ENCODE data around the gene LSM12. TPM values are rescaled to one million over a fixed set of nuclear protein-coding genes. Genes with fewer than 3 reads are reported as not detected.
A peak's percentile ranks its signal among the peaks of the same experiment; 100 is the strongest.

LSM12 gene
- total RNA-seq, 1 experiment from 2014 or later, result 30.9 TPM

DNA sequence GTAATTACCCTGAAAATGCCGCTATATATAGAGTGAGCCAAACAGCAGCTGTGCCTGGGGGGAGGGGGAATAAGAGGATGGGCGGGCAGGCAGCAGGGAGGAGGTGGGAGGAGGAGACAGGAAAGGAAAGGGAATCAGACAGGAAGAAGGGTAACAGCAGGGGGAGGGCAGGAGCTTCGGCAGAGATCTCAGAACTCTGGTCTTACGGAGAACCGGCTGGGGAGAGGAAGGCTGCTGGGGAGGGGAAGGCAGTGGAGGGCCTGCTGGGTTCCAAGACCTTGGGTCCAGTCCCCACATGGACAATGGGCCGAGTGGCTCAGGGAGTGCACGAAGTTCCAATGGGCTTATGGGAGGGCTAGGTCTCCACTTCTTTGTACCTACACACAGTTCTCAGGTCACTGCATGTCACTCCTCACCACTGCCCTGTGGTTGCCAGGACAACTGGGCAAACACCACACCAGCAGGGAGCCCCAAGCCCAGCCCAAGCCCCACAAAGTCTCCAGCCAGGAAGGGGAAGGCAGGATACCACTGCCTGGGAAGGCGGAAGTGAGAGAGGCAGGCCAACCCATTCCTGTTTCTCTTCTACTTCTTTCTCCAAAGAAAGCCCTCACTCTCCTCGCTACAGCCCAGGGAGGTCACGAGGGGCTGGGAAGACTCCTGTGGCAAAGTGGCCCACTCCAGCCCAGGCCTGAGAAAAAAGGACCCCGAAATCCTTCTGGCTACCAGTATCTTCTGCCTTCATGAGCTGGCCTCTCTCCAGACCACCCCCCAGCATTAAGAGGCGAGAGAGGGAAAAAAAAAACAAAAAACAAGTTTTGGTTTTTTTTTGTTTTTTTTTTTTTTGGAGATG is 29.4 kb upstream of the LSM12 start:
- peak; percentile 92 for DNase-seq (ENCODE audit: low read depth)

DNA sequence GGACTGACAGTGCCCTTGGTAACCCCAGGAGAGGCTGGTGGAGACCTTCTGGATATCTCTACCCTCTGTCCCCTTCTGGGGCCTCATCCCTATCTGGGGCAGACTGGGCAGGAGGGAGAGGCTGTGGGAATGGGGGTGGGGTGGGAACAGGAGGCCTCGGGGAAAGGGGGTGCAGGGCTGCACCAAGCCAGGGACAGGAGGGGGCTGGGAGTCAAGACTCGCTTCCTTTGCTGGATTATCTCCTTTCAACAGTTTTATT is 28.8 kb upstream of the LSM12 start:
- DNase-seq (ENCODE audit: low read depth), result no peak

- DNase-seq (ENCODE audit: low read depth), result no peak
Observed at GRCh38 chr17:44094701-44095387, 28.4 kb upstream of the LSM12 start.

- DNase-seq (ENCODE audit: low read depth), result no peak
Observed at GRCh38 chr17:44093231-44093900, 26.9 kb upstream of the LSM12 start.

GRCh38 chr17:44092051-44092450 is 25.6 kb upstream of the LSM12 start:
- DNase-seq (ENCODE audit: low read depth), result no peak

DNA sequence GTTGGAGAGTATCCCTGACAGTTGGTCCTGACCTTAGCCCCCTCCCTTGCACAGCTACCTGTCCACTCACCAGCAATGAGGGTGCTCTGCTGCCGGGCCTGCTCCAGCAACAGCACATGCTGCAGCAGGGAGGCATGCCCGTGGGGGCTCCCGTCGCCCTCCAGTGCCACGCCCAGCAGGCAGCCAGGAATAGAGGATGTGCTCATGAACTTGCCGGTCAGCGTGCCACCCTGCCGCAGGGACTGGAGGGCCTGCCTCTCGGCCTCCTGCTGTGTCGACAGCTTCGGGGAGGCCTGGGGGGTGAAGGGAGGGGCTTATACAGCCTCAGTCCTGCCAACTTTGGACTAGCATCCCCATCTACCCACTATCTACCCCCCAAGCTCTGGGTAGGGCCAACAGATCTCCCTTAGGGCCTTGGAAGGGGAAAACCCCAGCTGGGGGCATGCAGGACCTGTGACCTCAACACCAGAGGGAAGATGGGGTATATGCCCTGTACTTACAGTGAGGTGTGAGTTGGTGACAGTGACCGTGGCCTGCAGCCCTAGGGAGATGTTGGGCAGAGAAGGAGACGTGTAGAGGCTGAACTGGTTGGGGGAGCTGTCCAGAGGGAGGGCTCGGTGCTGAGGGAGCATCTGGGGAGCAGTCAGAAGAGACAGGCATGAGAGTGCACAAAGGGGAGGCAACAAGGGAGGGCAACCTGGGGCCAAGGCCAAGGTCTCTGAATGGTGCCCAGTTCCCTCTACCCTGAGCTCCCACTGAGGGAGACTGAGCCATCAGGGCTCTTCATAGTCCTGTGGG is 24.9 kb upstream of the LSM12 start:
- DNase-seq (ENCODE audit: low read depth), result no peak

- DNase-seq (ENCODE audit: low read depth), result no peak
Observed at GRCh38 chr17:44088254-44088653, 21.8 kb upstream of the LSM12 start.

- DNase-seq (ENCODE audit: low read depth), result no peak
Observed at GRCh38 chr17:44087319-44087718, 20.8 kb upstream of the LSM12 start.

GRCh38 chr17:44086364-44087311 is 20.2 kb upstream of the LSM12 start:
- DNase-seq (ENCODE audit: low read depth), result peak; percentile 86

DNA sequence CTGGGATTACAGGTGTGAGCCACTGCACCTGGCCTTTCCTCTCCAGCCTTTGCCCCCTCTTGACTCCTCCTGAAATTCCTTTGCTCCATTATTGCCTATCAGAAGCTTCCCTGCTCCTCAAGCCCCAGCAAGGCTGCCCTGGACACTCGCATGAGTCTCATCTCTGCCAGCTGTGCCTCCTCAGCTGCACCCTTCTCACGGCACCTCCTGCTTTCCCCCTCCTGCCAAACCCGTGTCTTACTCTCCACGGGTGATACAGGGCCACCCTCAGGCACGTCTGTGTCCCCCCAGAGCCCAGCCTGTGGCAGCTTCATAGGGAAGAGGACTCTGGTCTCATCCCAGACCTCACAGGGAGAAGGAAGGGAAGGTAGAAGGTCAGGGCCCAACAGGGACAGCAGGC is 19.4 kb upstream of the LSM12 start:
- DNase-seq (ENCODE audit: low read depth), result no peak

GRCh38 chr17:44084921-44085320 is 18.4 kb upstream of the LSM12 start:
- no peak for DNase-seq (ENCODE audit: low read depth)

- no peak for DNase-seq (ENCODE audit: low read depth)
Observed at GRCh38 chr17:44084131-44084538, 17.7 kb upstream of the LSM12 start.

GRCh38 chr17:44083250-44083849 is 16.9 kb upstream of the LSM12 start:
- no peak for DNase-seq (ENCODE audit: low read depth)

- DNase-seq (ENCODE audit: low read depth), result no peak
Observed at GRCh38 chr17:44082256-44082927, 15.9 kb upstream of the LSM12 start.

- peak; percentile 28 for DNase-seq (ENCODE audit: low read depth)
Observed at GRCh38 chr17:44081681-44082080, 15.2 kb upstream of the LSM12 start.

DNA sequence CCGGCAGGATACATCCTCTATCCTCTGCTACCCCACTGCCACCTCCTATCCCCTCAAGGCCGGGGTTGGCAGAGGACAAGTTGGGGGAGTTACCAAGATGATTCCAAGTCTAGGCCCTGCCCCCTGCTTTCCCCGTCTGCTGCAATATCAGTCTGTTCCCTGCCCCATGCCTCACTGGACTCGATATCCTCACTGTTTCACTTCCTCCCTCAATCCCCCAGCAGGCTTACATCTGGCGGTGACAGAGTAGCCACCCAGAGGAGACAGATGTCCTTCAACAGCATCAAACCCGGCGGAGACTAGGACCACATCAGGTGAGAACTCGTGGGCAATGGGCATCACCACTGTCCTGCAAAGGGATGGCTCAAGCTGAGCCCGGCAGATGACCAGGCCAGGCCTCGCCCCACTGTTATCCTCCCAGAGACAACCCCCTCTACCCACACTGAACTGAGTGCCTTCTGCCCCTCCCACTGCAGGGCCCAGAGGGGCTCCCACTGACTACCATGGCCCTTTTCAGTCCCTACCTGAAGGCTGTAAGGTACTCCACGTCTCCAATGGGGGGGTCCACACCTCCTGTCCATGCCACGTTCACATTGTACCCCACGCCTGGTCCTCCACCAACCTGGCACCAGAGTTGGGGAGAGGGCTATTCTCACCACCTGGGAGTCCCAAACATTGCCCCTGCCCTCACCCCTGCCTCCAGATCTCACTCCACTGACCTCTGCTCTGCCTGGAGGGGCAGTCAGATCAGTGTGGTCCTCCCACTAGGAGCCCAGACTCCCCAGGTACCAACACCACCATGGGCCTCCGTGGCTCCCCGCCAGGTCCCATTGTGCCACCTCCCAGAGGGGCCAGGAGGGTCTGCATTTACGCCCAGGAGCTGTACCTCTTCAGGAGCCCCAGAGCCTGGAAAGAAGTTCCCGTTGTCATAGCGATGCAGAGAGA is 13.7 kb upstream of the LSM12 start:
- no peak for DNase-seq (ENCODE audit: low read depth)

GRCh38 chr17:44078412-44078811 is 11.9 kb upstream of the LSM12 start:
- DNase-seq (ENCODE audit: low read depth), result no peak

GRCh38 chr17:44077595-44077909 is 11.1 kb upstream of the LSM12 start:
- no peak for DNase-seq (ENCODE audit: low read depth)
